Stimulated activated effector memory CD8-positive, alpha-beta T cell treated with anti-CD3 and anti-CD28 coated beads, Interleukin-12 subunit alpha, Interleukin-12 subunit beta, amount 100 ng/mL, for 72 hours (primary cell): Measurements from ENCODE around the gene HMCN1.

Source experiments
- ATAC-seq: fragments of 150-1000 bp; cut with Tn5 transposase; 2 replicates; pipeline ENCODE4 v1.10.0; 2021
- DNase-seq, 2 donors: peaks; one replicate each; pipeline ENCODE4 v3.0.0; 2021 to 2022; ENCODE audit warnings: low spot score in 2 of 2
- H3K27ac Mint-ChIP-seq: one replicate; pipeline ENCODE4 v1.8.0; 2022; ENCODE audit warnings: mild to moderate bottlenecking, mixed read lengths
- H3K36me3 Mint-ChIP-seq: one replicate; pipeline ENCODE4 v1.8.0; 2022; ENCODE audit warnings: mild to moderate bottlenecking, mixed read lengths
- H3K4me1 Mint-ChIP-seq: one replicate; pipeline ENCODE4 v1.8.0; 2022; ENCODE audit warnings: mixed read lengths
- H3K4me3 Mint-ChIP-seq: one replicate; pipeline ENCODE4 v1.8.0; 2022; ENCODE audit warnings: mild to moderate bottlenecking, mixed read lengths
- H3K9me3 Mint-ChIP-seq: one replicate; pipeline ENCODE4 v1.8.0; 2022; ENCODE audit warnings: mixed read lengths

HMCN1 gene

GRCh38 chr1:185926588-185926987 is 192.4 kb downstream of the HMCN1 start:
- ATAC-seq (no peak), DNase-seq (no peak)
- Mint-ChIP-seq H3K4me1 (no peaks in the 10 kb centered on the region), H3K36me3 (no peaks in the 10 kb centered on the region), H3K4me3 (no peak overlapping the region), H3K9me3 (no peaks in the 10 kb centered on the region), H3K27ac (no peak overlapping the region)

GRCh38 chr1:185929776-185930175 is 195.6 kb downstream of the HMCN1 start:
- Mint-ChIP-seq H3K27ac (no peak overlapping the region), H3K4me1 (no peaks in the 10 kb centered on the region), H3K36me3 (no peaks in the 10 kb centered on the region), H3K4me3 (no peak overlapping the region), H3K9me3 (no peaks in the 10 kb centered on the region)
- ATAC-seq (no peak), DNase-seq (no peak)

DNA sequence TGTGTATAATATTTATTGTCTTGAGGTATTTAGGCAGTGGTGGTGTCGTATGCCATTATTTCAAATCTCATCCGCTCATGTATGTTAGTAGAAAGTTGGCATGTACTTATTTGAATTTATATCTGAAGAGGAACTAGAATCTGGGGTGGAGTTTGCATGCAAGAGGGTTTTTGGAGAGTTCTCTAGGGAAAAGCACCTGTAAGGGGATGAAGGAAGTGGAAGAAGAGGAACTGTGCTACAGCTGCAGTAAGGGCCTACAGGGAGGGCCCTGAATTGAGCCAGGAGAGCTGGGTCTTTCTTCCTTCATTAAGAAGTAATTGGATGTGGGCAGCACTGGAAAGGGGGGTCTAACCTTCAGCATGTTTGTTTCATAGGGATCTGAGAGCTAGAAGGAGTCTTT is 197.2 kb downstream of the HMCN1 start:
- H3K27ac Mint-ChIP-seq = no peak overlapping the region
- DNase-seq (no peak), ATAC-seq (no peak)
- no peak overlapping the region for H3K4me3 Mint-ChIP-seq
- no peaks in the 10 kb centered on the region for H3K36me3 Mint-ChIP-seq
- no peaks in the 10 kb centered on the region for H3K4me1 Mint-ChIP-seq
- H3K9me3 Mint-ChIP-seq = no peaks in the 10 kb centered on the region

DNA sequence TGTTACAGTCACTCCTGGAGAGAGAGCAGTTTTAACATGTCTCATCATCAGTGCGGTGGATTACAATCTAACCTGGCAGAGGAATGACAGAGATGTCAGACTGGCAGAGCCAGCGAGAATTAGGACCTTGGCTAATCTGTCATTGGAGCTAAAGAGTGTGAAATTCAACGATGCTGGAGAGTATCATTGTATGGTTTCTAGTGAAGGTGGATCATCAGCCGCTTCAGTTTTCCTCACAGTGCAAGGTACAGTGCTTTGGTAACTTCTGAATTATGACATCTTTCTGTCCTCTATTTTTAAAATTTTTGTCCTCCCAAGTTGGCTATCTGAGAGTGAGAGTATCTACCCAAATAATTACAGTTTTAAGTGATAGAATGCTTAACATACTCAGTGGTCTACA is 199.4 kb downstream of the HMCN1 start:
- Mint-ChIP-seq H3K27ac (no peak overlapping the region), H3K4me3 (no peak overlapping the region), H3K36me3 (no peaks in the 10 kb centered on the region), H3K9me3 (no peaks in the 10 kb centered on the region), H3K4me1 (no peaks in the 10 kb centered on the region)
- no peak for DNase-seq
- no peak for ATAC-seq

GRCh38 chr1:185934476-185935189 is 200.4 kb downstream of the HMCN1 start:
- H3K36me3 Mint-ChIP-seq = no peaks in the 10 kb centered on the region
- H3K4me3 Mint-ChIP-seq = no peak overlapping the region
- DNase-seq (no peak), ATAC-seq (no peak)
- no peaks in the 10 kb centered on the region for H3K9me3 Mint-ChIP-seq
- no peaks in the 10 kb centered on the region for H3K4me1 Mint-ChIP-seq
- no peak overlapping the region for H3K27ac Mint-ChIP-seq

GRCh38 chr1:185935360-185935759 is 201.2 kb downstream of the HMCN1 start:
- DNase-seq = no peak
- Mint-ChIP-seq H3K4me3 (no peak overlapping the region), H3K36me3 (no peaks in the 10 kb centered on the region), H3K4me1 (no peaks in the 10 kb centered on the region), H3K9me3 (no peaks in the 10 kb centered on the region), H3K27ac (no peak overlapping the region)
- no peak for ATAC-seq

- Mint-ChIP-seq H3K27ac (no peak overlapping the region), H3K4me3 (no peak overlapping the region), H3K4me1 (no peaks in the 10 kb centered on the region), H3K9me3 (no peaks in the 10 kb centered on the region), H3K36me3 (no peaks in the 10 kb centered on the region)
- no peak for DNase-seq
- ATAC-seq = no peak
Observed at GRCh38 chr1:185936641-185937040, 202.4 kb downstream of the HMCN1 start.

GRCh38 chr1:185938396-185938795 is 204.2 kb downstream of the HMCN1 start:
- no peak for ATAC-seq
- no peak overlapping the region for H3K27ac Mint-ChIP-seq
- no peaks in the 10 kb centered on the region for H3K36me3 Mint-ChIP-seq
- H3K4me3 Mint-ChIP-seq = no peak overlapping the region
- no peaks in the 10 kb centered on the region for H3K4me1 Mint-ChIP-seq
- no peak for DNase-seq
- H3K9me3 Mint-ChIP-seq = no peaks in the 10 kb centered on the region

GRCh38 chr1:185939142-185939541 is 205.0 kb downstream of the HMCN1 start:
- DNase-seq = no peak
- Mint-ChIP-seq H3K4me1 (no peaks in the 10 kb centered on the region), H3K9me3 (no peaks in the 10 kb centered on the region), H3K4me3 (no peak overlapping the region), H3K27ac (no peak overlapping the region), H3K36me3 (no peaks in the 10 kb centered on the region)
- ATAC-seq = no peak

- no peak for ATAC-seq
- Mint-ChIP-seq H3K27ac (no peak overlapping the region), H3K36me3 (no peaks in the 10 kb centered on the region), H3K4me3 (no peak overlapping the region), H3K9me3 (no peaks in the 10 kb centered on the region), H3K4me1 (no peaks in the 10 kb centered on the region)
- no peak for DNase-seq
Observed at GRCh38 chr1:185942961-185943360, 208.8 kb downstream of the HMCN1 start.

DNA sequence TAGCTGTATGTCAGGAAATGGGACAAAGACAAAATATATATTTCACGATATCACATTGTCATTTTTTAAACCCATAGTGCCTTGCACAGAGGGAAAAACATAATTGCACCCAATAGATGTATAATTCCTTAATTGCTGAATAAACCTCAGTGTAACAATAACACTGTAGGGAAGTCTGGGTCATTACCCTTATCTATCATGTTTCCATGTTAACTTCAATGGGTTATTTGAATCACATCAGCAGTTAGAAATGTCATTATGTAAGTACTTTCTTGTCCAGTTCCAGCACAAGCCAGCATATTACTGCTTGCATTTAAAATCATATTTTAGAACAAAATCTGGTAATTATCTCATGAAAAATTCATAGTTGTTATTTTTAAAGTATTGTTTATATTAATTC is 222.7 kb downstream of the HMCN1 start:
- Mint-ChIP-seq H3K9me3 (no peaks in the 10 kb centered on the region), H3K36me3 (no peaks in the 10 kb centered on the region), H3K27ac (no peak overlapping the region), H3K4me1 (no peaks in the 10 kb centered on the region), H3K4me3 (no peak overlapping the region)
- ATAC-seq (no peak), DNase-seq (no peak)

GRCh38 chr1:185957441-185958363 is 223.5 kb downstream of the HMCN1 start:
- Mint-ChIP-seq H3K27ac (no peak overlapping the region), H3K4me3 (no peak overlapping the region), H3K9me3 (no peaks in the 10 kb centered on the region), H3K36me3 (no peaks in the 10 kb centered on the region), H3K4me1 (no peaks in the 10 kb centered on the region)
- ATAC-seq (no peak), DNase-seq (no peak)

DNA sequence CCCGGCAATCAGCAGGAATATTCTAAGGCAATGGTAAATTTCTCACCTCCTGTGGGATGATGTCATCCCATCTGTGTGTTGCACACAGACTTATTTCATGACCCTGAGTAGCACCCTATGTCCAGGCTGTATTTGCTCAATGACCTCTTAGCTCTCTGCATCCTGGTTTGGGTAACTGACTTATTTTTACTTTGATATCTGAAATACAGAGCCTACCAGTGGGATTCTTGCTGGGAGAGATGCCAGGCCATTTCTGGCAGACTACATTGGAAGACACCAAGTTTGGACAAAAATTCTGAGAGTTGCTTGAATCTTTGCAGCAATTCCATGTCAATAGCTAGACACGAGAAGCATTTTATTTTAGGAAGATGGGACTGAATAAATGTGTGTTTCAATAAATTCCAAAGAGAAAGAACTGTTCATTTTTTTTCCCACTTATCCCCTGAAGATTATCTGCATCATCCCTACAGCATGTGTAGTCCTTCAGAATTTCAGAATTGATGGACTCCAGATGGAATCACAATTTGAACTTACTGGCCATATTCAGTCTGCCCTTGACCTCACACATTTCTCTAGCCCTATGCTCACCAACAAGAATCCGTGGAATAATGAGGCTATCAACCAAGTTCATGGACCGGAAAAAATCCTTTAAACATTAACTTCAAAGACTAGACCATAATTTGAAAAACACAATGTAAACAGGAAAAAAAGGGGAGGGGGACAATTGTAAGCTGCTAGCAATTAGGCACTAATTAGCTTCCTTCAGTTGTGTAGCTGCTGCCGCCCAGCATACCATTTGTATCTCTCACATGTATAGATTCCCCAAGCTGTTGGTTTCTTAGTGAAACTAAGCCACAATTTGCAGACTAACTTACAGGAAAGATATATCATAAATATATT is 226.5 kb downstream of the HMCN1 start:
- no peaks in the 10 kb centered on the region for H3K36me3 Mint-ChIP-seq
- DNase-seq = no peak
- H3K4me1 Mint-ChIP-seq = no peaks in the 10 kb centered on the region

GRCh38 chr1:185961664-185962063 is 227.5 kb downstream of the HMCN1 start:
- Mint-ChIP-seq H3K4me3 (no peak overlapping the region), H3K27ac (no peak overlapping the region), H3K4me1 (no peaks in the 10 kb centered on the region), H3K9me3 (no peaks in the 10 kb centered on the region), H3K36me3 (no peaks in the 10 kb centered on the region)
- ATAC-seq = no peak
- no peak for DNase-seq

More for the DNA sequence above, 226.5 kb downstream of the HMCN1 start:
- no peak for ATAC-seq
- Mint-ChIP-seq H3K27ac (no peak overlapping the region), H3K9me3 (no peaks in the 10 kb centered on the region), H3K4me3 (no peak overlapping the region)

GRCh38 chr1:185964946-185965345 is 230.8 kb downstream of the HMCN1 start:
- ATAC-seq (no peak), DNase-seq (no peak)
- Mint-ChIP-seq H3K4me3 (no peak overlapping the region), H3K4me1 (no peaks in the 10 kb centered on the region), H3K36me3 (no peaks in the 10 kb centered on the region), H3K27ac (no peak overlapping the region), H3K9me3 (no peaks in the 10 kb centered on the region)
